IPS-18a (cell line): ENCODE measurements around the gene GRWD1.
A peak's percentile ranks its signal among the peaks of the same experiment; 100 is the strongest.

Experiments
- H3K27ac ChIP-seq: one replicate; pipeline ENCODE4 v1.5.1; 2013; ENCODE audit warnings: low read length
- H3K27me3 ChIP-seq: one replicate; pipeline ENCODE4 v1.6.1; 2013; ENCODE audit warnings: mild to moderate bottlenecking, low read length; ENCODE audit not compliant: control insufficient read depth, insufficient read depth
- H3K36me3 ChIP-seq: one replicate; pipeline ENCODE4 v1.6.1; 2013; ENCODE audit warnings: low read depth, low read length; ENCODE audit not compliant: control insufficient read depth
- H3K4me1 ChIP-seq: one replicate; pipeline ENCODE4 v1.6.1; 2013; ENCODE audit warnings: low read depth, low read length; ENCODE audit not compliant: control insufficient read depth
- H3K4me3 ChIP-seq: one replicate; pipeline ENCODE4 v1.5.1; 2013; ENCODE audit warnings: low read length
- H3K9ac ChIP-seq: one replicate; pipeline ENCODE4 v1.6.1; 2013; ENCODE audit warnings: mild to moderate bottlenecking, low read length, moderate library complexity
- H3K9me3 ChIP-seq: one replicate; pipeline ENCODE4 v1.6.1; 2013; ENCODE audit warnings: low read depth, low read length; ENCODE audit not compliant: control insufficient read depth

Gene GRWD1

DNA sequence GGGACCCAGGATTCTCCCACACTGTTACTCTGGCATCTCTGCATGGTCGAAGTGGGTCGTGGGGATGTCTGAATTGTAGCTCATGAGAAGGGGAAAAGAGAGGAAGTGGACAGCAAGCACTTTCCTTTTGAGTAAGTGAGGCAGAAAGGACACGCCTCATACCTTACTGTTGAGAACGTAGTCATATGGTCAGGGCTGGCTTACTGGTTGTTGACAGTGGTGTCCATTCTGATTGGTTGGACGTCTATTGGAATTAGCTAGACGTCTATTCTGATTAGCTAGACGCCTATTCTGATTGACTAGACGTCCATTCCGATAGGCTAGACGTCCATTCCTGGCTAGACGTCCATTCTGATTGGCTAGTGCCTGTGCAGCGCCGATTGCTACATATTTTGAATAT is 39.9 kb upstream of the GRWD1 start:
- Histone ChIP-seq H3K27me3 (no peaks in the 10 kb centered on the region), H3K9ac (no peak overlapping the region), H3K4me3 (no peak overlapping the region), H3K4me1 (peaks cover 14% of the 10 kb centered on the region), H3K9me3 (no peaks in the 10 kb centered on the region), H3K27ac (no peak overlapping the region), H3K36me3 (no peaks in the 10 kb centered on the region)

DNA sequence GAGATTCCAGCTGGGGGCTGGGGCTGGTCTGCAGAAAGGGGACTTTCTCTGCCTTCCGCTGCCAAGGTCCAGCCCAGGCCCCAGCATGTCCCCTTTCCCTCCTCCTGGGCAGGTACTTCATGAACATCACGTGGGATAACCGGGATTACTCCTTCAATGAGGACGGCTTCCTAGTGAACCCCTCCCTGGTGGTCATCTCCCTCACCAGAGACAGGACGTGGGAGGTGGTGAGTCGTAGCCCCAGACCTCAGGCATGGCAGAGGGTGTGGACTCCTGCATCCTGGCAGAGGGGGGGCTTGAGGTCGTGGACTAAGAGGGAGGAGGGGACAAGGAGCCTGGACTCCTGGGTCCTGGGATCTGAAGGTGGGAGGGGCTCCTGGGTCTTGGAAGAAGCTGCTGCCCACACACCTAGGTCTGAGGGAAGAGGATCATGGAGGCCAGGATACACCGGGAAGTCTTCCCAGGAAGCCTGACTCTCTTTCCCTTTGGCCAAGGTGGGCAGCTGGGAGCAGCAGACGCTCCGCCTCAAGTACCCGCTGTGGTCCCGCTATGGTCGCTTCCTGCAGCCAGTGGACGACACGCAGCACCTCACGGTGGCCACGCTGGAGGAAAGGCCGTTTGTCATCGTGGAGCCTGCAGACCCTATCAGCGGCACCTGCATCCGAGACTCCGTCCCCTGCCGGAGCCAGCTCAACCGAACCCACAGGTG is 31.8 kb upstream of the GRWD1 start:
- H3K4me3 ChIP-seq, result peak overlapping the region; percentile 59
- no peaks in the 10 kb centered on the region for H3K9me3 ChIP-seq
- no peaks in the 10 kb centered on the region for H3K36me3 ChIP-seq
- H3K27me3 ChIP-seq, result no peaks in the 10 kb centered on the region
- peak overlapping the region; percentile 32 for H3K9ac ChIP-seq
- H3K27ac ChIP-seq, result no peak overlapping the region
- peaks cover 6% of the 10 kb centered on the region for H3K4me1 ChIP-seq

DNA sequence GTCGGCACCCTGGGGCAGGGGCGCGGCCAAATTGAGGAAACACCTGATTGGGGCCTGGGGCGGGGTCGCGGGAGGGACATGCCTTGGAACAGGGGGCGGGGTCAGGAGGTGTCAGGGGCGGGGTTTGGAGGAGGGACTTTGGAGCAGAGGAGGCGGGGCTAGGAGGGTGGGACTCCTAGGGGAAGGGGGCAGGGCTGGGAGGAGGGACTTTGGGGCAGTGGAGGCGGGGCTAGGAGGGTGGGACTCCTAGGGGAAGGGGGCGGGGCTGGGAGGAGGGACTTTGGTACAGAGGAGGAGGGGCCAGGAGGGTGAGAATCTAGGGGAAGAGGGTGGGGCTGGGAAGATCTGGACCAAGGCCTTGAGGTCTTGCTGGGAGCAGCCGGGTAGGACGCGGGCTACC is 30.4 kb upstream of the GRWD1 start:
- Histone ChIP-seq H3K36me3 (no peaks in the 10 kb centered on the region), H3K9me3 (no peaks in the 10 kb centered on the region), H3K9ac (no peak overlapping the region), H3K4me1 (peaks cover 6% of the 10 kb centered on the region), H3K4me3 (no peak overlapping the region), H3K27me3 (no peaks in the 10 kb centered on the region), H3K27ac (no peak overlapping the region)

DNA sequence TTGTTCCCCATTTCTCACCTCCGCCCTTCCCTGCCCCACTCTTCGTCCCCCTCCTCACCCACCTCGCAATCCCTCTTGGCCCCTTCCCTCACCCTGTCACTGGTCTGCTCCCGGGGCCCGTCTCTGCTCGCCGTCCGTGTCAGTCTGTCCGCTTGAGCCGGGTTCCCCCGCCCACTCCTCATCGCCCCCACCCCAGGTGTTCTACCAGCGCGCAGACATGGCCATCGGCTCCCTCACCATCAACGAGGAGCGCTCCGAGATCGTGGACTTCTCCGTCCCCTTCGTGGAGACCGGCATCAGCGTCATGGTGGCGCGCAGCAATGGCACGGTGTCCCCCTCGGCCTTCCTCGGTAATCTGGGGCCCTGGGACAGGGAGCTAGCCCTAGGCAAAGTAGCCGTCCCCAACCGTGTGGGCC is 30.0 kb upstream of the GRWD1 start:
- Histone ChIP-seq H3K9ac (no peak overlapping the region), H3K9me3 (no peaks in the 10 kb centered on the region), H3K4me1 (peaks cover 6% of the 10 kb centered on the region), H3K27me3 (no peaks in the 10 kb centered on the region), H3K4me3 (no peak overlapping the region), H3K27ac (no peak overlapping the region), H3K36me3 (no peaks in the 10 kb centered on the region)

DNA sequence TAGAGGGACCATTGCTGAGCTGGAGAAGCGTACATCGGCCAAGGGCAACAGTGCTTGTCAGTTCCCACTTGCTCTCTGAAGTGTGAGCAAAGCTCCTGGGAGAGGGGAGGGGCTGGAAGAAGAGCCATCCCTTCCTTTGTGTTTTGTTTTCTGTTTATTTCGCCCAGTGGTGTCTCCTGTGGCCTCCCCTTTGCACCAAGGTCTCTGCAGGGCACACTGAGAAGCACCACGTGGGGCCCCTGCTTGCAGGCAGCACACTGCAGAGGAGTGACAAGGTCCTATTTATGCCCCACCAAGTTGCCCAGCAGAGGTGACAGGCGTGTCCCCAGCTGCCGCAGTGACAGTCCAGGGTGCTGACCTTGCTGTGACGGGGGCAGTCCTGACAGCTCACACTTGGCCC is 28.4 kb upstream of the GRWD1 start:
- Histone ChIP-seq H3K4me3 (no peak overlapping the region), H3K27me3 (no peaks in the 10 kb centered on the region), H3K9ac (no peak overlapping the region), H3K36me3 (no peaks in the 10 kb centered on the region), H3K27ac (no peak overlapping the region), H3K9me3 (no peaks in the 10 kb centered on the region), H3K4me1 (peaks cover 6% of the 10 kb centered on the region)

DNA sequence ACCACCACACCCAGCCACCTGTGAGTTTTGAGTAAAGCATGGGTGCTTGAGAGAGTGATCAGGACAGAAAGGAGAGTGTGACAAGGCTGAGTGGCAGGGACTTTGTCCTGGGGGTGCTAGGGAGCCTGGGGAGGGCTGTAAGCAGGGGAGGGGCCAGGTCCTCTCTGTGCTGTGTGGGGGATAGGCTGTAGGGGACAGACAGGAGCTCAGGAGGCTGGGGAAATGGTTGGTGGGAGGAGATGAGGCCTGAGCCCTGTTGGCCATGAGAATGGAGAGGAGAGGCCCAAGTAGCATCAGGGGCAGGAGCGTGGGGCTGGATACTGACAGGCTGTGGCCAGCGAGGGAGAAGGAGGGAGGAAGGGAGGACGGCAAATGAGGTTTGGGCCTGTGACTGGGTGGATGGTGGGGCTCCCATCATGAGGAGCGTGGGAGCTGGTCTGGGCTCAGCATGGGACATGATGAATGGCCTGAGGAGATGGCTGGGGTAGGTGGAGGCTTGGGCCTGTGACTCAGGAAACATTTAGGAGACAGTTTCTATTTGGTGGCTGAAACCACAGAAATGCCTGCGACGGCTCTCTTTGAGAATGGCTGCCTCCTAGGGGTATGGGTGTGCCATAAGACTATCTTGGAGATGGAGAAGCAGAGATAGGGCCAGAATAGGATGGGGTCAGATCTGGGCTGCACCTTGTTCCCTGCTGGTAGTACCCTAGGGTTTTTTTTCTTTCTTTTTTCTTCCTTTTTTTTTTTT is 27.3 kb upstream of the GRWD1 start:
- Histone ChIP-seq H3K4me3 (no peak overlapping the region), H3K4me1 (peaks cover 6% of the 10 kb centered on the region), H3K36me3 (no peaks in the 10 kb centered on the region), H3K9ac (no peak overlapping the region), H3K27me3 (no peaks in the 10 kb centered on the region), H3K27ac (no peak overlapping the region), H3K9me3 (no peaks in the 10 kb centered on the region)

DNA sequence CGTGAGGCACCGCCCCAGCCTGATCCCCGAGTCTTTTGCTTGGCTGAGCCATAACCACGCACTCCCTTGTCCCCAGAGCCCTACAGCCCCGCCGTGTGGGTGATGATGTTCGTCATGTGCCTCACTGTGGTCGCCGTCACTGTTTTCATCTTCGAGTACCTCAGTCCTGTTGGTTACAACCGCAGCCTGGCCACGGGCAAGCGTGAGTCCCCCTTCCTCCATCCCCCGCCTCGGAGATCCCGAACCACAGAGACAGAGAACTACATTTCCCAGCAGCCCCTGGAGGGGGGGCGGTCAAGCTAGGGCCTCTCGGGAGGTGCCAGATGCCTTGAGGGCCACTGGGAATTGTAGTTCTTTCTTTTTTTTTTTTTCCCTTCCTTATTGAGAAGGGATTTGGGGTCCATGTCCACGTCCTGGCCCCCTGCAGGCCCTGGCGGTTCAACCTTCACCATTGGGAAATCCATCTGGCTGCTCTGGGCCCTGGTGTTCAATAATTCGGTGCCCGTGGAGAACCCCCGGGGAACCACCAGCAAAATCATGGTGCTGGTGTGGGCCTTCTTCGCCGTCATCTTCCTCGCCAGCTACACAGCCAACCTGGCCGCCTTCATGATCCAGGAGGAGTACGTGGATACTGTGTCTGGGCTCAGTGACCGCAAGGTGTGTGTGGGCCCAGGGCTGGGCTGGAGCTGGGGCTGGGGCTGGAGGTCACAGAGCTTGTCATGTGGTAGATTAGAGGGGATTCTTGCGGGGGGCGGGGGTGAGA is 26.4 kb upstream of the GRWD1 start:
- H3K27ac ChIP-seq, result no peak overlapping the region

DNA sequence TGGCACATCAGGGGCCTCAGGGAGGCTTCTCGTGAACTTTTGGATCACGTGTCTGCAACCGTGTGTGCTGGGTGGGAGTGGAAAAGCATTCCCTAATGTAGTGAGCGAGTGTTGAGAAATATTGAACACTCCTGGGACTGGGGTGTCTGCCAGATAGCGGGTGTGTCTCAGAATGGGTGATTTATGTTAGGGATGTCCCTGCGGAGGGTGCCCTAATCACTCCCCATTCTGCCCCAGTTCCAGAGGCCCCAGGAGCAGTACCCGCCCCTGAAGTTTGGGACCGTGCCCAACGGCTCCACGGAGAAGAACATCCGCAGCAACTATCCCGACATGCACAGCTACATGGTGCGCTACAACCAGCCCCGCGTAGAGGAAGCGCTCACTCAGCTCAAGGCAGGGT is 24.2 kb upstream of the GRWD1 start:
- Histone ChIP-seq H3K4me1 (peaks cover 4% of the 10 kb centered on the region), H3K27me3 (no peaks in the 10 kb centered on the region), H3K27ac (no peak overlapping the region), H3K9ac (no peak overlapping the region), H3K9me3 (no peaks in the 10 kb centered on the region), H3K36me3 (no peaks in the 10 kb centered on the region), H3K4me3 (no peak overlapping the region)

More for the DNA sequence above, 26.4 kb upstream of the GRWD1 start:
- no peaks in the 10 kb centered on the region for H3K4me1 ChIP-seq
- no peaks in the 10 kb centered on the region for H3K36me3 ChIP-seq
- peak overlapping the region; percentile 22 for H3K4me3 ChIP-seq
- no peak overlapping the region for H3K9ac ChIP-seq
- no peaks in the 10 kb centered on the region for H3K9me3 ChIP-seq
- H3K27me3 ChIP-seq, result no peaks in the 10 kb centered on the region

DNA sequence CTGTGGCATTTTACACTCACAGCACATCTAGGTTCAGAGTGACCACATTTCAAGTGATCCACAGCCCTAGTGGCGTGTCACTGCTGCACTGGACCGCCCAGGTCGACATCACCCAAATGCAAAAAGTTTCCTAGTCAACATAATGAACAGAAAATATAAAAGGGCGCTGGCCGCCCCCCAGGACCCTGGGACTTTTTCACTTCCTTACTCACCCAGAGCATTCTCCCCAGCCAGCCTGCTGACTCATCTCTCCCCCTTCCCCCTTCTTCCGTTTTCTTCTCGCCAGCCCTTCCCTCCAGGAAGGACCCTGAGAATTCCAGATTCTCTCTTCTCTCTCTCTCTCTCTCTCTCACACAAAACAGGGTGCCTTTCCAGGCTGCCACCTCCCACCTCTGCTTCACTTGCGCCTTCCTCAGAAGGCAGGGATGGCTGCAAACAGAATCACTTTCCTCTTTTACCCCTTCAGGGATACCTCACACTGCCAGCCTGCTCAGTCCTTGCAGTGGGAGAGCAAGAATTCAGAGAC is 21.0 kb upstream of the GRWD1 start:
- Histone ChIP-seq H3K27me3 (no peaks in the 10 kb centered on the region), H3K4me1 (peaks cover 4% of the 10 kb centered on the region), H3K9ac (peak overlapping the region; percentile 50), H3K4me3 (no peak overlapping the region), H3K36me3 (no peaks in the 10 kb centered on the region), H3K9me3 (no peaks in the 10 kb centered on the region), H3K27ac (peak overlapping the region; percentile 52)

DNA sequence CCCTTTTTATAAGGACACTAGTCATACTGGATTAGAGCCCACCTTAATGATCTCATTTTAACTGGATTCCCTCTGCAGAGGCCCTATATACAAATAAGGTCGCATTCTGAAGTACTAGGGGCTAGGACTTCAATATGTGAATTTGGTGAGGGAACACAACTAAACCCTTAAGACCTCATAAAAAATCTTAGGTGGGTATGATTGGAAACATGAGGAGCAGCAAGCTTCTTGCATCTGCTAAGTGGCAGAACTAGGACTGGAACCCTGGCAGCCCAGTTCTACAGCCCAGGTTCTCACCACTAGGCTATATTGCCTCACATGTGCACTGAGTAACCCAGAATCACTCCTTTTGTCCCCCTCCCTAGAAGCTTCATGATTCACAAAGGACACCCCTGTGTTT is 17.1 kb upstream of the GRWD1 start:
- Histone ChIP-seq H3K27me3 (no peaks in the 10 kb centered on the region), H3K4me3 (no peak overlapping the region), H3K9me3 (no peaks in the 10 kb centered on the region), H3K36me3 (no peaks in the 10 kb centered on the region), H3K27ac (no peak overlapping the region), H3K9ac (no peak overlapping the region), H3K4me1 (peaks cover 4% of the 10 kb centered on the region)

DNA sequence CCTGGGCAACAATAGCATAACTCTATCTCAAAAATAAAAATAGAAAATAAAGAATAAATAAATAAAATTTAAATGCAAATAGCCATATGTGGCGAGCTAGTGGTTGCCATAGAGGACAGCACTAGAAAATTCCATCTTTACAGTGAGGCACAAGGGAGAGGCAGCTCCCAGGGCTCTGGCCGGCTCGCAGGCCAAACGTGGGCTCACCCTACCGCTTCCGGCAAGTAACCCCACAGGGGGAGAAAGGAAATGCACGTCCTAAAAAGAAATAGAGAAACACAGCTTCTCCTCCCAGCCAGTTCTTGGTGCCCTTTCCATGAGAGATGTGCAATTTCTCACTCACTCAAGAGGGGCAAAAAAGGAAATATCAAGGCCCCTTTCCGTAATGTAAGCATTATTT is 12.4 kb upstream of the GRWD1 start:
- H3K4me3 ChIP-seq, result no peak overlapping the region
- no peak overlapping the region for H3K27ac ChIP-seq
- H3K9me3 ChIP-seq, result no peaks in the 10 kb centered on the region
- H3K27me3 ChIP-seq, result no peaks in the 10 kb centered on the region
- no peak overlapping the region for H3K9ac ChIP-seq
- no peaks in the 10 kb centered on the region for H3K36me3 ChIP-seq
- no peaks in the 10 kb centered on the region for H3K4me1 ChIP-seq
